ENCODE data around the gene FOXQ1.

The FOXQ1 gene

DNA sequence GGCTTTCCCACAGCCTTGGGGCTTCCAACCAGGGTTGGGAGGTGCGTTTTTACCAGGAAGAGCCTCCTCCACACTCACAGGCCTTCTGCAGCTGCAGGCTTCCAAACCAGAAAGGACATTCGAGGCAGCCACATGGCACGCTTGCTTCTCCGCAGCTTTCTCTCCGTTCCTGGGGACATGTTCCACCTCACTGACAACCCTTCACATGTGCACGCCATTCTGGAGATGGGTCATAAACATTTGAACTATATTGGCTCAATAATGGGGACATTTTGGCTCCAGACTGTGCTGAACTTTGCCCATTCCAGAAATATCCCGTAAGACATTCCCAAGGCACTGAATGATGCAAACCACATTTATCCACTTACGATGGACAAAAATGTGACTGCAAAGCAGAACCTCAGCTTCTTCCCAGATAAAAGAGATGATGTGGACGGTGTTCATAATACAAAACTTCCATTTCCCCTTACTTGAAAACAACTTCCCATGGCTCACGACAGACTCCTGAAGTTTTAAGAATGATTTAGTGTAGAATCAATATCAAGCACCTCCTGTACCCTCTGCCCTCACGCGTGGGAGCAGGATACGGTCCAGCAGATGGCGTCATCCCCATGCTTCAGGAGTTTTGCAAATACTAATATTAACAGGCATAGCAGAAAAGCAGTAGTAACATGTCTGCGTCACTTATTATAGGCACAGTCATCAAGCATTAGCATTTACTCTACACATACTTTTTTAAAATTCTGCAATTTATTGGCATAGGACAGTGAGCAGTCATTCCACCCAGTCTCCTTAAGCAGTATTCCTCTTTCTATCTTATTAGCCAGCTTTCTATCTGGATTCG, 52.1 kb downstream of the FOXQ1 start:
- peak; percentile 92 for DNase-seq (ENCODE audit: low read depth)

Data from fibroblast of gingiva (primary cell).